HG02870 (cell line): ENCODE data around the gene ARHGAP32.

Experiments used
- ATAC-seq: cut with Tn5 transposase; IDR thresholded peaks from one replicate; pipeline ENCODE4 v1.9.1; 2021; ENCODE audit warnings: mild to moderate bottlenecking, moderate library complexity; ENCODE audit not compliant: unreplicated experiment

Gene ARHGAP32

DNA sequence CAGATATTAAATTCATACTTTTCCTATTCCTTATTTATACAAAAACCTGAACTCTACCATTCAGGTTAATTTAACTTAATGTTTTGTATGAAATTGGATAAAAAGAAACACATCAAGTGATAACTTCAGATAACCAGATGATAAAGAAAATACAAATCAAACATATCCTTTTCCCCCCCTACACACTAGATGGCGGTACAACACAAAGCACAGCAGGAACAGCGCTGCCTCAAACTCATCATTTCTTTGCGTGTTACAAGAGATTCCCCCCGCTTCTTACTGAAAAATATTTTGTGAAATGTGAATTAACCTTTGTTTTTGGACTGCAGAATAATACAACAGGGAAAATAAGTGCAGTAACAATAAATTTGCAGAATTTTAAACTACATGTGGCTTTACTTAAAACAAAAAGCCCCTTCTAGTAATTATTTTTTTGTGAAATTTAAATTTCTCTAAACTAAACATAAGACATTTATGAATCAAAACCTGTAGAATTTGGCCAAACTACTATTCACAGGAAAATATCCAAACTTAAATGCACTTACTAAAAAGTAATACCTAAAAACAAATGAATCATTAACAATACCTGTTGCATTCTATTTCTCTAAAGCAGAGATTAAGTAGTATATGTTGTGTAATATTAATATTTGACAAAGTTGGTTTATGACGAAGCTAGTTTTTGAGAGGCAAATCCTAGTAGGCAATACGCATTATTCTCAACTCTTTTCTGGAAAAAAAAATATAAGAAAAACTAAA, 74.4 kb downstream of the ARHGAP32 start:
- ATAC-seq, result peak; percentile 61

GRCh38 chr11:129115652-129116586, 76.2 kb downstream of the ARHGAP32 start:
- ATAC-seq, result no peak

GRCh38 chr11:129109701-129110100, 82.4 kb downstream of the ARHGAP32 start:
- ATAC-seq, result no peak

DNA sequence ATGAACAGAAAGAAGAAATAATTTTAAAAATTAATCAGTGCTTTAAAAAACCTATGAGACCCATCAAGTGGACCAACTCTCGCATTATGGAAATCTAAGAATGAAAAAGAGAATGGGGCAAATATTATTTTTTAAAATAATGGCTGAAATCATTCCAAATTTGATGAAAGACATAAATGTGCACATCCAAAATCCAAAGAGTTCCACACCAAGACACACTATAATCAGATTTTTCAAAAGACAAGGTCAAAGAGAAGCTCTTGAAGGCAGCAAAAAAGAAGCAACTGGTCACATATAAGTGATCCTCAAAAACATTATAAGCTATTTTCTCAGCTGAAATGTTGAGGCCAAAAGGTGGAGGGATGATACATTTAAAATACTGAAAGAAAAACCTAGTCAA, 85.3 kb downstream of the ARHGAP32 start:
- no peak for ATAC-seq

- ATAC-seq, result no peak
These were observed 89.4 kb downstream of the ARHGAP32 start for GRCh38 chr11:129102756-129103155.

DNA sequence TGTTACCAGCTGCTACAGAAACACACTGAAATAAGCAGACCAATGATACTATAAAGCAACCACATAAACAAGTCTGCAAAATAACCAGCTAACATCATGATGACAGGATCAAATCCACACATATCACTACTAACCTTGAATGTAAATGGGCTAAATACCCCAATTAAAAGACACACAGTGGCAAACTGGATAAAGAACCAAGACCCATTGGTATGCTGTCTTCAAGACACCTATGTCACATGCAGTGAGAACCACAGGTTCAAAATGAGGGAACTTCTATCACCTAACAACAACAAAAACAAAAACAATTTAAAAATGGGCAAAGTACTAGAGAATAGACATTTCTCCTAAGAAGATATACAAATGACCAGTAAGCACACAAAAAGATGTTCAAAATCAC, 89.9 kb downstream of the ARHGAP32 start:
- ATAC-seq, result no peak

GRCh38 chr11:129093283-129093682, 98.8 kb downstream of the ARHGAP32 start:
- ATAC-seq, result no peak

DNA sequence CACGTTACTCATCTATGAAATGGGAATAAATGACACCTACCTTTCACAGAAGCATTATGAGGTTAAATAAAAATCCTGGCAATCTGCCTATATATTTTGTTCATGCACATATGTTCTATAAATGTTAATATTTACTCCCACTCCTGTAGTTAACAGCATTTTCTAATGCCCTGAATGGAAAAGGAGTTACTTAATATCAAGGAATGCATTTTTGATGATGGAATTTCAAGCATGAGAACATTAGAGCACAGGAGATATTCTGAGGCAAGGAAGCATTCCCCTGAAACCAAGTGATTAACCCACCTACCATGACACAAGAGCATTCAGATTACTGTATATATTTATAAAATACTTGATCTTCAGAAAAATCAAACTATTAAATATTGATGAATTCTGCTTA, 102.1 kb downstream of the ARHGAP32 start:
- ATAC-seq, result no peak

DNA sequence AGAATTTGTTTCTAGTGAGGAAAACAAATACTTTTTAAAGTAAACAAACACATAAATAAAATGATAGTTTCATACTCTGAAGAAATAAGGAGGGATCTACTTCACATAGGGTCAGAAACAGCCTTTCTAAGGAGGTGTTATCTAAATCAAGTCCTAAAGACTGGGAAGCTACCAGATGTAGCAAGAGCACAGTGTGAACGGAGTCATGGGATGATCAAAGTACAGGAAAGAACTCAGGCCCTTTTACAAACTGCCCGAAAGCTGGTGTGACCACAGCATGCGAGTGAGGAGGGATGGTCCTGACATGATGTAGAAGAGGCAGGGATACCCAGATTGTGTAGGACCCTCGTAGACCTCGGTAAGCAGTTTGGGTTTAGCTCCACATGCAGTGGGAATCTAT, 102.8 kb downstream of the ARHGAP32 start:
- ATAC-seq, result no peak

DNA sequence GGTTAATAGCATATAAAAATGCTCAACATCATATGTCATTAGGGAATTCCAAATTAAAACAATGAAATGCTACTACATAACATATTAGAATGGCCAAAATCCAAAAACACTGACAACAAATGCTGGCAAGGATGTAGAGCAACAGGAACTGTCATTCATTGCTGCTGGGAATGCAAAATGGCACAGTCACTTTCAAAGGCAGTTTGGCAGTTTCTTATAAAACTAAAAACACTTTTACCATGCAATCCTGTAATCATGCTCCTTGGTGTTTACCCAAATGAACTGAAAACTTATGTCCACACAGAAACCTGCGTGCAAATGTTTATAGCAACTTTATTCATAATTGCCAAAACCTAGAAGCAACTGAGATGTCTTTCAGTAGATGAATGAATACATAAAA, 105.1 kb downstream of the ARHGAP32 start:
- no peak for ATAC-seq

DNA sequence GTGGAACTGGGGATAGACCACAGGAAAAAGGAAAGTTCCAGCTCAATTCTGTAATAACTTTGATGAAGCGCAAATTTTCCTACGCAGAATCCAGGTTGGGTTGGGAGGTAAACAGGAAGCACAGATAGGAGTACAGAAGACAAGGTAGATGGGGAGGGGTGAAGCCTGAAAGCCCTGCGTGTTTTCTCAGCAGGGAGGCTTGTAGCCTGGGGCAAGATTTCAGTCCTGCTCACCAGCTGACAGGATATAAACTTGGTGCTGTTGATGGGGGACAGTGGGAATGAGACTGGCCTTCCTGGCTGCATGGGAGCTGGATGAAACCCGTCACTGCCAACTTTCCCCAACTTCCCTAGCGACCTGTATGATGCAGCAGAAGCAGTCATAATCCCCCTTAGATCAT, 114.9 kb downstream of the ARHGAP32 start:
- no peak for ATAC-seq

- no peak for ATAC-seq
These were observed 116.4 kb downstream of the ARHGAP32 start for GRCh38 chr11:129075757-129076156.

DNA sequence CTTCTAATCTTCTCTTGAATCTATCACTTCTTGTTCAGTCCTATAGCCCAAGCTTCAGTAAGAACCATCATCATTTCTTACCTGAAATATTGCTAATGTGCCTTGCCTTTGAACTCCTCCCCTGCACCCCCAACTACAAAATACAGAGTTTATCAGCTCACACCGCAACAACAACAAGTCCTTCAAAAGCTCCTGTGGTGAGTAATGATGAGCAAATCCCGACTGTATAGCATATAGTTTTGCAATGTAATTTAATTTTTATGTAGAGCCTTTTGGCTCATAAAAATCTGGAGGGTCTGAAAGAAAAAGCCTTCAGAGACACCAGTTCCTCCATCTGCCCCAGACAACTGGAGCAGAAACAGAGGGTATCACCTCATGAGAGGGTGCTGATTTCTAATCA, 124.7 kb downstream of the ARHGAP32 start:
- ATAC-seq, result no peak

DNA sequence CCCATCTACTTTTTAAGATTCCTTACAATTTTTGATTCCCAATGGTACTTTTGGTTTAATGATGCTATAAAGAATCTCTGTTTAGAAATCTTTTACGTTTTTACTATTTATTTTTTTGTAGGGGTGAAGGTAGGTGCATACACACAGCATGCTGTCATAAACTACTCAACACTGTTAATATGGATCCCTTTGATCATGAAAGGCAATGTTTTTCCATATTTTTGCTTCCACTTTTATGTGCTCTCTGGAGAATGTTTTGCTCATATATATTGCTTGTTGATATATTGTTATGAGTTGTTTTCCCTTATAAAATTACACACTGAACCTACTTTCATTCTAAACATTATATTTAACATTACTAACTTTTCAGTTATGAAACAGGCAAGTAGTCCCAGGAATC, 125.9 kb downstream of the ARHGAP32 start:
- ATAC-seq, result no peak

DNA sequence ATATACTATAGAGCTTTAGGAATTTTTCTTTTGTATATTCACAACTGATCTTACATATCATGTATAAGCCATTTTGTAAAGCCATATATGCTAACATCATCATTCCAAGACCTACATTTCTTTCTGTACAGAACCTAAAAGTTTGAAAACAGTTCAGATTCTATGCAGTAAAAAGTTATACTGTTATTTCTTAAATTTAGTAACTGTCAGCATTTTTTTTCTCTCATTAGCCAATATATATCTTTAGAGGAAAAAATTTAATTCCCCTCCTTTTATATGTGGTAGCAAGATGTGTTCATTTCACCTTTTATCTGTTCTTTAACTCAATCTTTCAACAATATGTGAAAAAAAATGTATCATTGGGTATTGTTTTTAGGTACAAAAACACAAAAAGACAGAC, 129.0 kb downstream of the ARHGAP32 start:
- no peak for ATAC-seq

DNA sequence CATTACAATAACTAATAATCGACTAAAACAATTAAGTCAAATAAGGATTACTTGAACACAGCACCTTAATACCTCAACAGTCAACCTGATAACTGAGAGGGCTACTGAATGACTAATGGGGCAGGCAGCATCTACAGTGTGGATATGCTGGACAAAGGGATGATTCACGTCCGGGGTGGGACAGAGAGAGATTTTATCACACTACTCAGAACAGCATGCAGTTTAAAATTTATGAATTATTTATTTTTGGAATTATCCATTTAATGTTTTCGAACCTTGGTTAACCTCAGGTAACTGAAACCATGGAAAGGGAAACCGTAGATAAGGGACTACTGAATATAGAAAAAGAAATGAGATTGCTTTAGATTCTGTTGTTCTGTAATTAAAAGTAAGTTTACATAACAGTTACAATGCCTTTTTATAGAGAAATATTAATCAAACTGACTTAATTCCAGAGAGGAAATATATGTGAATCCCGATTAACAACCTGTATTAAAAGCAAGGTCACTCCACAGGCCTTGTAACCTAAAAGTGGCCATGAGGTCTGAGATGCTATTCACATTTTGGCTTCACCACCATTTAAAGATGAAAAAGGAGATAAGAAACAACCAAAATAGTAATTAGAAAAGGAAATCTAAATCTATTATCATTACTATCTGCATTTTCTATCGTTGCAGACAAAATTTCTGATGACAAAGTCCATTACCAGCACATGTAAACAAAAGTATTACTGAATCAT, 130.5 kb downstream of the ARHGAP32 start:
- no peak for ATAC-seq

DNA sequence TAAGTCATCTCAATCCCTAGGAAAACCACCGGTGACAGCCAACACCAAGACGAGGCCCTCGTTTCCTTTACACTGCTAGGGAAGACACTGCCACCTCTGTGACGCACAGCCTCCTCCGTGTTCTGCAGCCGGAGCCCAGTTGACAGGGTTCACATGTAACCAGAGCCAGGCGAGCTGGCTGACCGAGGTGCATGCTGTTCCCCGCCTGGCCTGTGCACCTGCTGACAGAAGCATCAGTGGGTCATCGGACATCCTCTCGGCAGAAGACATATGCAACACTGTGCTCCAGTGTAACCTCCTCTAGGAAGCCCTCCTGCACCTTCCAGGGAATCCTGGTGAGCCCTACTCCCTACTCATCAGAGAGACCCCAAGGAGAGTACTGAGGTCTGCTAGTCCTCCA, 135.2 kb downstream of the ARHGAP32 start:
- ATAC-seq, result no peak

GRCh38 chr11:129055196-129055595, 136.9 kb downstream of the ARHGAP32 start:
- no peak for ATAC-seq

DNA sequence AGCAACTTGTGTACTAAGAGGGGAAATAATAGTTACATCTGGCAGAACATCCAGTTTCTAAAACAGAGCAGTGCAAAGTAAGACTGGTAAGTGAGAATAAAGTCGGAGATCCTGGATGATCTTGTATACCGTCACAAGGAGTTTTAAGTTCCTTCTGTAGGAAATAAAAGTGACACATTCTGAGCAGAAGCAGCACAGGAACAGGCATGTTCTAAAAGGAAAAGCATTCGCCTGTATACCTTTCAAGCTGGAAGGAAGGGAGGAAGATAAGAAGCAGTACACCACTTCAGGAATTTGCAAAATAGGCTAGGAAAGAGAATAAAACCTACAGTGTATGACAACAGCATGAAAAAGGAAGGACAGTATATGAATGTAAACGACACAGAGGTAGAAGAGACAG, 143.2 kb downstream of the ARHGAP32 start:
- ATAC-seq, result no peak

DNA sequence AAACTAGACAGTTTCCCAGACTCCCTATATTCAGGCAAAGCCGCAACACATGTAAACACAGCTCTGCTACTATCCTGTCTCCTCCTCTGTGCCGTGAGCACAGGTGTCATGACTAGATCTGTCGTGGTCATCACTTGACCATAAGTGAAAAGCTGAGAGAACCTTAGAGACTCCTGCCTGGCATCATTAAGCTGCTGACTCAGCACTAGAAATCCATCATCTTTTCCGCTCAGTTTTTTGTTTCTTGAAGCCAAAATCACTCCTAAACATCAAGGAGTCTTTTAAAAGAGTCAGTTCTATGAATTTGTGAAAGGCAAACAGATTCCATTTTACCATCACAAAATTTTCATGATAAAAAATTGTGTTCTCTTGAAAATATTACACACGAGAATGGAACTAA, 147.0 kb downstream of the ARHGAP32 start:
- no peak for ATAC-seq

- ATAC-seq, result no peak
These were observed 149.6 kb downstream of the ARHGAP32 start for GRCh38 chr11:129042503-129042902.
